HL-60/S4 (cell line): ENCODE data around the gene ALPG.
"Not testable (repeated sequence)": the region's sequence is repeated elsewhere in the genome, so short reads cannot be mapped to it uniquely, and the experiment has no call there.

ENCODE experiments used
- in situ Hi-C: fragments of 300-500 bp; cut with MboI; formaldehyde crosslinking; loops from 2 replicates; pipeline ENCODE4 v1.14.3; 2022; ENCODE audit warnings: low sequenced_read_pairs

Gene ALPG

DNA sequence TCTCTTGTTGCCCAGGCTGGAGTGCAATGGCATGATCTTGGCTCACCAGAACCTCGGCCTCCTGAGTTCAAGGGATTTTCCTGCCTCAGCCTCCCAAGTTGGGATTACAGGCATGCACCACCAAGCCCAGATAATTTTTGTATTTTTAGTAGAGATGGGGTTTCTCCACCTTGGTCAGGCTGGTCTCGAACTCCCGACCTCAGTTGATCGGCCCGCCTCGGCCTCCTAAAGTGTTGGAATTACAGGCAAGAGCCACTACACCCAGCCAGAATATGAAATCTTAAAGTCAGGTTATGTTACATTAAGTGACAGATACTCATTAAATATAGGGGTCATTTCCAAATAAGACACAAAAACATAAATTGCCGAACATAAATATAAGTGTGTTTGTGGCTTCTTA is 12.2 kb upstream of the ALPG start:
- in situ Hi-C loops: not testable (repeated sequence)

DNA sequence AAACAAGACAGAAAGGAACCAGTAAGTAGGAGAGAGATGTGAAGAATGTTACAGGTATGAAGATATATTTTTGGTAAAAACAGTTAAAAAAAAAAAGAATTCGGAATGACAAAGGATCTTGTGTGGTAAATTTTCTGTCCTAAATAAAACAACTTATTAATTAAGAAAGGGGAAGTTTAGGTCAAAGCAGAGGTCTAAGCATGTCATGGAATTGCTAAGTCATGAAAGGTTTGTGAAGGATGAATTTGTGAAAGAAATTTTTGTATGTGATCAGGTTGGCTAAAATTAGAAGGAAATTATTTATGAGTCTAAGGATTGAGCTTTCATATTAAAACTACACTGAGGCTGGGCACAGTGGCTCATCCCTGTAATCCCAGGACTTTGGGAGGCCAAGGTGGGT is 11.1 kb upstream of the ALPG start:
- in situ Hi-C loops: no loop called here

DNA sequence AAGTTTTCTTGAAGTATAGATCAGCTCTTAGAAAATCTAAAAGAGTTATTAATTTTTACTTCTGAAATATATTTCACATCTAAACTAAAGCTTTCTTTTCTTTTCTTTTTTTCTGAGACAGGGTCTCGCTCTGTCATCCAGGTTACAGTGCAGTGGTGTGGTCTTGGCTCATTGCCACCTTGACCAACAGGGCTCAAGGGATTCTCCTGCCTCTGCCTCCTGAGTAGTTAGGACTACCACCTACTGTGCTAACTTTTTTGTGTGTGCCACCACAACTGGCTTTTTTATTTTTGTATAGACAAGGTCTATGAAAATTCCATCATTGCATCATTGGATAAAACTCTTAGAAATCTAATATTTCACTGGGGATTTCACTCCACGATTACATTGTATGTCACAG is 10.0 kb upstream of the ALPG start:
- in situ Hi-C loops: no loop called here

DNA sequence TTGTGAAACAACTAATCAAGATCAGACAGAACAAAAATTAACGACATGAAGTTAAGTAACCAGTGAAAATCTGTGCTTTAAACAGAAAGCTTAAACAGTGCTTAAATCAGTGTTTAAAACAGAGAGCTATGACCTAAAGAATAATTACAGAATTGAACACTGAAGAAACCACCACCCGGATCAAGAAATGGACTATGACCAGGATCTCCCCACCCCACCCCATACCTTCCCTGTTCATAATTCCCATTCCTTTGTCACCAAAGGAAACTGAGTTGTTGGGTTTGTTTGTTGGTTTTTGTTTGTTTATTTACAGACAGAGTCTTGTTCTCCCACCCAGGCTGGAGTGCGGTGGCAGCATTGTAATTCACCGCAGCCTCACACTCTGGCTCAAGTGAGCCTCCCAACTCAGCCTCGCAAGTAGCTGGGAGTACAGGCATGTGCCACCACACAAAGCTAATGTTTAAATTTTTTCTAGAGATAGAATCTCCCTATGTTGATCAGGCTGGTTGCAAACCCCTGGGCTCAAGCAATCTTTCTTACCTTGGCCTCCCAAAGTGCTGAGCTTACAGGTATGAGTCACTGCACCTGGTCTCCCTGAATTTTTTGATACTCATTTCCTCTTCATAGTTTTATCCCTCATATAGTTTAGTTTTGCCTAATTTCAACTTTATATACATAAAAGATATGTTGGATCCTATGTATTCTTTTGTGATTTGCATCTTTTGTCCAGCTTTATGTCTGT is 8.2 kb upstream of the ALPG start:
- in situ Hi-C loops: no loop called here

DNA sequence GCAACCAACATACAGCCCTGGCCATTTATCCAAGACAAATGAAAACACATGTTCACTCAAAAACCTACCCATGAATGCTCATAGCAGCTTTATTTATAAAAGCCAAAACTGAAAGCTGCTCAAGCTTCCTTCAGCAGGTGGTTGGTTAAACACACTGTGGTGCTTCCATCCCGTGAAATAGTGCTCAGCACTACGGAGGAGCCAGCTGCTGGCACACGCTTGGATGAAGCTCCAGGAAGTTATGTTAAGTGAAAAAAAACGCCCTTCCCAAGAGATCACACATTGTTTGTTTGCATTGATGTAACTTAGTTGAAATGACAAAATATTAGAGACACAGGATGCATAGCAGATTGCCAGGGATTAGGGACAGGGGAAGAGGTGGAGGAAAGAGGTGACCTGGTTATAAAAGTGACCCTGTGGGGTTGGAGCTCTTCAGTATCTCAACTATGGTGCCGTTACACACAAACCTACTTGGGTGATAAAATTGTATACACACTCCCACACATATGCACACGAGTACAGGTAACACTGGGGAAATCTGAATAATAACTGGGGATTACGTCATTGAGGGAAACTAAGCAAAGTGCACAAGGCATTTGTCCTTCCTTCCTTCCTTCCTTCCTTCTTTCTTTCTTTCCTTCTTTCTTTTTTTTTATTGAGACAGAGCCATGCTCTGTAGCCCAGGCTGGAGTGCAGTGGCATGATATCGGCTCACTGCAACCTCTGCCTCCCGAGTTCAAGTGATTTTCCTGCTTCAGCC is 6.2 kb upstream of the ALPG start:
- in situ Hi-C loops: no loop called here

DNA sequence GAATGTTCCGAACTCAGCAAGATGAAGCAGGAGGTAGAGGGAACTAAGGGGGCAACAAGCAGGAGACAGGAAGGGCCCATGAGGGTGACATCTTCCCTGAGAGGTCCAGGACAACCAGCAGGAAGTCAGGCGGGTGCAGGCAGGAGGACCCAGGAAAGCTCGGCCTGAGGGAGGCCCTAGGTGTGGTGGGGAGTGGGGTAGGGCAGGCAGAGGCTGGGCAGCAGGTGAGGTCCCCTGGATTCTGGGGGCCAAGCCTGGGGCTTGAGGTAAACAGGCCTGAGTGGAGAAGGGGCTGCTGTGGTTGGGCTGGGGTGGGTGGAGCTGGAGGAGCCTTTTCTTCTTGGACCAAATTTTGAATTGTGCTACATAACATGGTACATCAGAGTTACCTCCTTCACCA is 4.1 kb upstream of the ALPG start:
- in situ Hi-C loops: no loop called here

DNA sequence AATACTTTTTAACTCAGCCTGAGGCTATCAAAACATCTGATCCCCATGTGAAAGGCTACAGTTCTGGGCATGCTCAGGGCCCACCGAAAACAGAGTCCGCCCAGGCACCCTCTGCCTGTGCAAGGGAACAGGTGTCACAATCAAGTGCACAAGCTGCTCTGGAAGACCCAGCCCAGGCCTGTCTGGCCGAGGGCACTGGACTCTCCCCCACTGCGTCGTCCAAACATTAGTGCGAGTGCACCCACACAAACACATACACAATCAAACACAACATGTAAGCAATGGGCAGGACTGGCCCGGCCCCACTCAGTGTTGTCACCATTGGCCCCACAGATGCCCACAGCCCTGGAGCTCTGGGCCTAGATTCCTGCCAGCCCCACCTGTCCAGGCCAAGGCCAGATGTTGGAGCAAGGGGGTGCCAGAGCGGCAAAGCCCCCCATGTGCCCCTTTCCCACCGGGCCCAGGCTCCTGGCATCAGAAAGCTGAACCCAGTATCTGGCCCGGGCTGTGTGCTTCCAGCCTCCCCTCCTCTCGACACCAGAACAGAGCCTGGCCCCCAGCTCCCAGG is 617 bp upstream of the ALPG start:
- in situ Hi-C loops: no loop called here

DNA sequence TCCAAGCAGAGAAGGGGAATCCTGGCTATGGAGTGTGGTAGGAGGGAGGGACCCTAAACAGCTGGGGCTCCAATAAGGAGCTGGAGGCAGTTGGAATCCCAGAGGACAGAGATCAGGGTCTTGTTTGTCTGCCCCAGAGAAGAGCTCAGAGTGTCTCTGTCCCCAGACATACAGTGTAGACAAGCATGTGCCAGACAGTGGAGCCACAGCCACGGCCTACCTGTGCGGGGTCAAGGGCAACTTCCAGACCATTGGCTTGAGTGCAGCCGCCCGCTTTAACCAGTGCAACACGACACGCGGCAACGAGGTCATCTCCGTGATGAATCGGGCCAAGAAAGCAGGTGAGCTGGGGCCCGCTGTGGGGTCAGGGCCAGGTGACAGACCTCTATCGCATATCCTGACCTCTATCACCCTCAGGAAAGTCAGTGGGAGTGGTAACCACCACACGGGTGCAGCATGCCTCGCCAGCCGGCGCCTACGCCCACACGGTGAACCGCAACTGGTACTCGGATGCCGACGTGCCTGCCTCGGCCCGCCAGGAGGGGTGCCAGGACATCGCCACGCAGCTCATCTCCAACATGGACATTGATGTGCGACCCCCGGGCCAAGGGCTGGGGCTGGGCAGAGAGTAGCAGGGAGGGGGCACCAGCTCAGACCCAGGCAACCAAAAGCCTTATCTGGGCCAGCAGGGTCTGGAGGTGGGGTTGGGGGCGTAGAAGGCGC is 945 bp downstream of the ALPG start:
- in situ Hi-C loops: not testable (repeated sequence)

DNA sequence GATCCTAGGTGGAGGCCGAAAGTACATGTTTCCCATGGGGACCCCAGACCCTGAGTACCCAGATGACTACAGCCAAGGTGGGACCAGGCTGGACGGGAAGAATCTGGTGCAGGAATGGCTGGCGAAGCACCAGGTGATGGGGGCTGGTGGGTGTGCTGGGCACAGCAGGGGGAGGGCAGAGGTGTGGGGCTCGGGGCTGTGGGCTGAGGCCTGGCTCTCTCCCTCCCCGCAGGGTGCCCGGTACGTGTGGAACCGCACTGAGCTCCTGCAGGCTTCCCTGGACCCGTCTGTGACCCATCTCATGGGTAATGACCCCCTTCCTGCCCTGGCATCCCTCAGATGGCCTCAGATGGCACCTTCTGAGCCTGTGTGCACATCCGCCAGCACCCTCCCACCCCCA is 1.6 kb downstream of the ALPG start:
- in situ Hi-C loops: not testable (repeated sequence)

DNA sequence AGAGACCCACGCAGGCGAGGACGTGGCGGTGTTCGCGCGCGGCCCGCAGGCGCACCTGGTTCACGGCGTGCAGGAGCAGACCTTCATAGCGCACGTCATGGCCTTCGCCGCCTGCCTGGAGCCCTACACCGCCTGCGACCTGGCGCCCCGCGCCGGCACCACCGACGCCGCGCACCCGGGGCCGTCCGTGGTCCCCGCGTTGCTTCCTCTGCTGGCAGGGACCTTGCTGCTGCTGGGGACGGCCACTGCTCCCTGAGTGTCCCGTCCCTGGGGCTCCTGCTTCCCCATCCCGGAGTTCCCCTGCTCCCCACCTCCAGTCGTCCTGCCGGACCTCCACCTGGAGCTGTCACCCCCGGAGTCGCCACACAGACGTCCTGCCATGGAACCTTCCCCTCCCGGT is 3.0 kb downstream of the ALPG start:
- in situ Hi-C loops: not testable (repeated sequence)

DNA sequence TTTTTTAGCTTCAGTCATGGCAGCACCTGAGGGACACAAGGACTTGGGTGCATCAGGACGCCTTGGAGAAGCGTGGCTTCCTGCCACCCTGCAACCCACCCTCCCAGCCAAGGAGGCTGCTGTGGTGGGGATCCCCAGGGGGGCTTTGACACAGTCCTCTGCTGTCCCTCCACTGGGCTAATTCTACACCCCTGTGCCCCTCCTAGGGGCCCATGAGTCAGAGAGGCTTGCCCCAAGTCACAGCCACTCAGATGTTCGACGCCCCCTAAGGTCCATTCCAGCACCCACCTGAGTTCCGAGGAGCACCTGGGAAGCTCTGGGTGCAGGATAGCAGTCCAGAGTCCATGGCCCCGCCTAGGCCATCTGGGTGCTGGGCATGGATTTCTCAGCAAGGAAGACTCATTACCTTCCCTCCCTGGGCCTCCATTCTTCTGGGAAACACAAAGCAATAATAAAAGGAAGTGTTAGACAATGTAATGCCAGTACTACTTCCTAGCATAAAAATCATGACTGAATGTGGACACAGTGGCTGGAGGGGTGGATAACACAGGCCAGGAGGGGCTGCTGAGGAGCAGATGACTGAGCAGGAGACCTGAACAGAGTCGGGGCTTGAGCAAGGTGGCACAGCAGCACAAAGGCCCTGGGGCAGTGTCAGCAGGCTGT is 3.7 kb downstream of the ALPG start:
- in situ Hi-C loops: no loop called here

DNA sequence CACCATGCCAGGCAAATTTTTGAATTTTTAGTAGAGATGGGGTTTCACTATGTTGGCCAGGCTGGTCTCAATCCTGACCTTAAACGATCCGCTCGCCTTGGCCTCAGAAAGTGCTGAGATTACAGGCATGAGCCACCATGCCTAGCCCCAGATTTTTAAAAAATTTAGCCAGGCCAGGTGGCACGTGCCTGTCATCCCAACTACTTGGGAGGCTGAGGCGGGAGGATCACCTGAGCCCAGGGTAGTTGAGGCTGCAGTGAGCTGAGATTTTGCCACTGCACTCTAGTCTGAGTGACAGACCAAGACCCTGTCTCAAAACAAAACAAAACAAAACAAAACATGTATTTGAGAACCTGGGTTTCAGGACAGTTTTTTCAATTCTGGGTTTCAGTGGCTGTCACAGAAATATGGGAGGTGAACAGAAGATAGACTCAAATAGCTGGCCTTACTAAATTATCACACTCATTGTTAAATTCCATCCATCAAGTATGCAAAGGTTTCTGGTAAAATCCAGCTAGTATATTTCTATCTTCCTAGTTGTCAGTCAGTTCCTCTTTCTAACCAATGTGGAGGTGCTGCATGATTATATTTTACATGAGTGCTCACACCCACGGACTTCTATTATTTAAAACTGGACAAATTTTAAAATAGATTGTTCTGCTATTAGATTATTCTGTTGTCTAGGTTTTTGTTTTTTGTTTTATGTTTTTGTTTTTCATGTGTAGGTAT is 5.4 kb downstream of the ALPG start:
- in situ Hi-C loops: no loop called here

DNA sequence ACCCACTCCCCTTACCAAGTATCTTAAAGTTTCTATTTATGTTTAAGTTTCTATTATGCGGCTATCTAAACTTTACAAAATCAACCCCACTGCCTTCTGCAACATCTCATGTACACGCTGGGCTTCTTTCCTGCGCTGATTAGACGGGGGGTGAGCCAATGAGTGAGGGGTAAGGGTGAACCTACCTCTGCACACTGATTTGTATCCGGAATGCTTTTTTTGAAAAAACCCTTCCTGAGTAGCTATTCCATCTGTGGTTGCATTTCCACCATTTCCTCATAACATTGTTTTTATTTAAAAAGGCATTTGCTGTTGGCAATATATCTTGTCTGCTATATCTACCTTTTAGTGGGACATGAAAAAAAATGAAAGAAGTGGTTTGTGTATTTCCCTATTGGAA is 6.3 kb downstream of the ALPG start:
- in situ Hi-C loops: no loop called here

DNA sequence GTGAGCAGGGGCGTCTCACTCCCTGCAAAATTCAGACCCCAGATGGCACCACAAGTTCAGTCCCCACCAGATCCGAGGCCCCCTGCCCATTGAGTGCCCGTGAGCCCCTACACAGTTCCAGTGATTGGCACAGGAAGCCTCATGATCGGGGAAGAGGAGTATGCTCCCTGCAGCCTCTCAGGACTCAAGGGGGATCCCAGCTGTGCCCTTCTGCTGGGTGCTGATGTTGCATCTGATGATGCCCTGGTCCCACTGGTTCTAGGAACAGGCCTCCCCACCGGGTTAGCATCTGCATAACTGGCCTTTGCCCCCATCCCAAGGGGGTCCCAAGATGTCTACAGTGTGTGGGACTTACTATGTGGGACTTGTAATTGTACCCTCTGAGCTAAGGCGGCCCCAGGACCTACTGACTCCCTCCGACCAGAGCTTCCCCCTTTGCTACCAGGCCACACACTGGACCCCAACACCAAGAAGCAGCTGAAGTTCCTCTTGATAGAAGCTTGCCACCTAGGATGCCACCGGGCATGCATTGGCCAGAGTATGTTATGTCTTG is 8.6 kb downstream of the ALPG start:
- in situ Hi-C loops: no loop called here

DNA sequence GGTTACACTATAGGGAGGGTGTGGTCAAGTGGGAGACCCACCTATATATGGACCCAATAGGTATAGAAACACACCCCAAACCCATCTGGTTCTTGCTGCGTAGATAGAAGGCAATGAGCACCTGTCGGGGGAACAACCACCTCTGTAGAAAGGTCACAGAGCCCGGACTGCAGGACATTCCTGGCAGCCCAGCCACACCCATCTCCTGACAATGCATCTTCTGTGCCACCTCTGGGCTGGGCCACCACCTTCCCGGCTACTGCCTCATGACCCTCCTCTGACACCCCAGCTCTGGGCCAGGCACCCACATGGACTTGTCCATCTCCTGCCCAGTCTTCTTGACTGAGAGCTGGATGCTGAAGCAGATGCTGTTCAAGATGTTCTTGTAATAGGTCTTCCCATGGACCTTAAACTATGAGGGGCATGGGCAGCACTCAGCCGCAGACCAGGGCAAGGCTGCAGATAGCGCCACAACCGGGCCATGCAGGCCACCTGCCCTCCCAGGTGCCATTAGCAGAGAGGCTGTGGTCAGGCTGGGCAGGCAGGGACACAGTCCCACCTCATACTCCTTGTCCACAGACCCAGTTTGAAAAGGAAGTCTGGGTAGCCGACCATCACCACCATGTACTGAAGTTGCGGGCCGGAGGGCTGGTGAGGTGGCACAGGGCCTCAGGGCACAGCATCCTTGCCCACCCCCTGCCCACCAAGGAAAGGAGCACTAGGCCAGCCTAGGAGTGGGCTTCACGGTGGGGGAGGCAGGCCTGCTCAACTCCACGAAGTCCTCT is 9.3 kb downstream of the ALPG start:
- in situ Hi-C loops: no loop called here

DNA sequence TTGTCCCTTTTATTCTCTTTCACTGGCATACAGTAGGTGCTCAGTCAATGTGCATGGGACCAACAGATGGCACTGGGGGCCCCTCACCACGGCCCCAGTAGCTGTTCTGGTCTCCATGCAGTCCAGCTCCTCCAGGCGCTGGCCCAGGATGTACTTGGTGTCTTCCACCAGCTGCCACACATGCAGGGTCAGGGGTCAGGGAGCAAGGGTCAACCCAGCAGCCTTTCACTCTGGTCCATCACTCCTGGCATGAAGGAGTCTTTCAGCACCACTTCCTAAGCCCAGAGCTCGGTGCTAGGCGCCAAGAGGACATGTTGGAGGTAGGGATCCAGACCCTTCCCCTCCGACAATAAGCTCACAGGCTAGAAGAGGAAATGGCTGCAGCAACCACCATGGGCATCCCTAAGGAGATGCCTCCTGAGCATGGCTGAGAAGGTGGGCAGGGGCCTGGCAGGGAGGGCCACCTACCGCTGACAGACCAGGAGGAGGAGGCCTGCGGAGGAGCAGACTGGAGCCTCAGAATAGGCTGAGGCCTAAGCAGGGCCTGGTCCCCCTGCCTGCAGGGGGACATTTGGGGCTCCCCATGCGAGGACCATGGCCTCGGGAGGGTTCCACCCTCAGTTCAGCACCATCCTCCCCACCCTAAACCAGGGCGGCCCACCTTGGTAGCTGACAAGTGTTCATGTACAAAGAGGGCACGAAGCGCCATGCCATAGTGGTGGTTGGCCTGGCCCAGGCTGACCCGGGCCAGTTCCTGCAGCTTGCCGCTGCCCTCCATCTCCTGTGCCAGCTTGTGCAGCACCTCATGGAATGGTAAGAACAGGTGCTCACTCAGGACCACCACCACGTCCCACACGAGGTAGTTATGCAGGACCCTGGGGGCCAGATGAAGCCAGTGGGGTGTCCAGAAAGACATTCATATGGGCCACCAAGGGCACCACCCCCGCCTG is 10.2 kb downstream of the ALPG start:
- in situ Hi-C loops: no loop called here

DNA sequence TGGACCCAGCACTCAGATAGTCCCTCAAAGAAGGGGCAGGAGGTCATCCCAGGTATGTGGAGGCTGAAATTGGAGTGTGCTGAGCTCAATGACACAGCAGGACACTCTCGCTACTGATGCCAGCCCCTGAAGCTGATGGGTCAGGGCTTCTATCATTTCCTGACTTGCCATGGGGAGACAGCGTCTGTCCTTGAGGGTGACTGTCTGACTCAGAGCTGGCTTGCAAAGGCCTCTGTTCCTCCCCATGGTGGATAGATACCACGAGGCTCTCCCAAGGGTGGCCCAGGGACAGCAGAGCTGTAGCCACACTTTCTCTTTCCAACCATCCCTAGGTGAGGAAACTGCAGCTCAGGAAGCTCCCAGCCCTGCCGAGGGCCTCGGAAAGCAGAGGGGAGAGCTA is 10.8 kb downstream of the ALPG start:
- in situ Hi-C loops: no loop called here

DNA sequence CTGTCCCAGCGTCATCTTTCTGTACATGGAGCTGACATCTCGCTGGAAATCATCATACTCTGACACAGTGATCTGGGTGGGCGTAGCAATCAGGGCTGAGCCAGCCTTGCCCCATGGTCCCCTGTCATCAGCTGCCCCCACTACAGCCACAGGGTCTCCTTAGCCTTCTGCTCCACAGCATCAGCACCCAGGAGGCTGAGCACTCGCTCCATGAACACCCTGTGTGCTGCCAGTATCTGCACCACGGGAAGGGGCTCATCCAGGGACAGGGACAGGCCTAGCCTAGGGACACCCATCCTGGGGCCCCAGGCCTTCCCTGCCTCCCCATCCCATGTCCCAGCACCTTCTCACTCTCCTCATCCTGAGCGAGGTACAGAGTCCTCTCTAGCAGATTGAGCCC is 11.4 kb downstream of the ALPG start:
- in situ Hi-C loops: no loop called here
